Measurements from ENCODE around the gene ERI2.
"Not testable (repeated sequence)": the region's sequence is repeated elsewhere in the genome, so short reads cannot be mapped to it uniquely, and the experiment has no call there.

Gene ERI2

GRCh38 chr16:20762404-20763123 is 43.7 kb downstream of the ERI2 start:
- TF ChIP-seq POLR2AphosphoS5 (IDR thresholded peaks at IDR 0.05; ENCODE audit: low read depth, low read length) (no peak), POLR2A (IDR thresholded peaks at IDR 0.05; ENCODE audit: low read depth, low read length) (no peak), TAF1 (IDR thresholded peaks at IDR 0.05; ENCODE audit: borderline replicate concordance, low read depth, low read length) (no peak)
- DNase-seq (ENCODE audit: insufficient read length) (no peak), FAIRE-seq (no peak)

DNA sequence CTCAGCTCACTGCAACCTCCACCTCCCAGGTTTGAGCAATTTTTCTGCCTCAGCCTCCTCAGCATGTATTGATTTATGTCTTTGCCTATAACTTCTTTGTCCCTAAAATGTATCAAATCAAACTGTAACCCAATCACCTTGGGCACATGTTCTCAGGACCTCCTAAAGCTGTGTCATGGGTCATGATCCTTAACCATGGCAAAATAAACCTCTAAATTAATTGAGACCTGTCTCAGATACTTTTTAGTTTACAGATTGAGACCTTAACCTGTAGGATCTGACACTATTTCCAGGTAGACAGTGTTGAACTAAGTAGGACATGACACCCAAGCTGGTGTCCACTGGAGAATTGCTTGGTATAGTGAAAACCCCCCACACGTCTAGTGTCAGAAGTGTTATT is 45.1 kb downstream of the ERI2 start:
- DNase-seq (ENCODE audit: insufficient read length) = no peak

GRCh38 chr16:20760346-20760745 is 45.9 kb downstream of the ERI2 start:
- FAIRE-seq (no peak), DNase-seq (ENCODE audit: insufficient read length) (no peak)
- TF ChIP-seq TAF1 (IDR thresholded peaks at IDR 0.05; ENCODE audit: borderline replicate concordance, low read depth, low read length) (no peak), POLR2A (IDR thresholded peaks at IDR 0.05; ENCODE audit: low read depth, low read length) (no peak), POLR2AphosphoS5 (IDR thresholded peaks at IDR 0.05; ENCODE audit: low read depth, low read length) (no peak)

More for the DNA sequence above, 45.1 kb downstream of the ERI2 start:
- FAIRE-seq = no peak
- TF ChIP-seq TAF1 (IDR thresholded peaks at IDR 0.05; ENCODE audit: borderline replicate concordance, low read depth, low read length) (no peak), POLR2AphosphoS5 (IDR thresholded peaks at IDR 0.05; ENCODE audit: low read depth, low read length) (no peak), POLR2A (IDR thresholded peaks at IDR 0.05; ENCODE audit: low read depth, low read length) (no peak)

DNA sequence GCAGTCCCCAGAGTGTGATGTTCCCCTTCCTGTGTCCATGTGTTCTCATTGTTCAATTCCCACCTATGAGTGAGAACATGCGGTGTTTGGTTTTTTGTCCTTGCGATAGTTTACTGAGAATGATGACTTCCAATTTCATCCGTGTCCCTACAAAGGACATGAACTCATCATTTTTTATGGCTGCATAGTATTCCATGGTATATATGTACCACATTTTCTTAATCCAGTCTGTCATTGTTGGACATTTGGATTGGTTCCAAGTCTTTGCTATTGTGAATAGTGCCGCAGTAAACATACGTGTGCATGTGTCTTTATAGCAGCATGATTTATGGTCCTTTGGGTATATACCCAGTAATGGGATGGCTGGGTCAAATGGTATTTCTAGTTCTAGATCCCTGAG is 50.5 kb downstream of the ERI2 start:
- FAIRE-seq; DNase-seq (ENCODE audit: insufficient read length): not testable (repeated sequence)

GRCh38 chr16:20755238-20755637 is 51.0 kb downstream of the ERI2 start:
- FAIRE-seq (no peak), DNase-seq (ENCODE audit: insufficient read length) (no peak)
- TF ChIP-seq POLR2A (IDR thresholded peaks at IDR 0.05; ENCODE audit: low read depth, low read length) (no peak), TAF1 (IDR thresholded peaks at IDR 0.05; ENCODE audit: borderline replicate concordance, low read depth, low read length) (no peak), POLR2AphosphoS5 (IDR thresholded peaks at IDR 0.05; ENCODE audit: low read depth, low read length) (no peak)

GRCh38 chr16:20753727-20754126 is 52.5 kb downstream of the ERI2 start:
- DNase-seq (ENCODE audit: insufficient read length) (no peak), FAIRE-seq (no peak)
- no peak for TF ChIP-seq TAF1 (IDR thresholded peaks at IDR 0.05; ENCODE audit: borderline replicate concordance, low read depth, low read length)
- TF ChIP-seq POLR2A (IDR thresholded peaks at IDR 0.05; ENCODE audit: low read depth, low read length) = no peak
- no peak for TF ChIP-seq POLR2AphosphoS5 (IDR thresholded peaks at IDR 0.05; ENCODE audit: low read depth, low read length)

DNA sequence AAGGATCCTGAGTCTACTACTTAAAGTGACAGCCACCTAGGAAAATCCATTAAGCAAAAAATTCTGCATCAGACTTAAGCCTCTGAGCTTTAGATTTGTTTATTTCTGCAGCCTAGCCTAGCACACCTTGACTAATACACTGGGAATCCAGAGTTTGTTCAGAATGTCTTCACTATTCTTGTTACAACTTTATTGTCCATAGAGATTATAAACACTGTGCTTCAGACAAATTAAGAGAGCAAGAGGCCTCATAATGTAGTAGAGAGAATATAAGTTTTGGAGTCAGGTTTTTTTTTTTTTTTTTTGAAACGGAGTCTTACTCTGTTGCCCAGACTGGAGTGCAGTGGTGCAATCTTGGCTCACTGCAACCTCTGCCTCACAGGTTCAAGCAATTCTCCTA is 55.7 kb downstream of the ERI2 start:
- TF ChIP-seq POLR2AphosphoS5 (IDR thresholded peaks at IDR 0.05; ENCODE audit: low read depth, low read length) (no peak), POLR2A (IDR thresholded peaks at IDR 0.05; ENCODE audit: low read depth, low read length) (no peak), TAF1 (IDR thresholded peaks at IDR 0.05; ENCODE audit: borderline replicate concordance, low read depth, low read length) (no peak)
- no peak for DNase-seq (ENCODE audit: insufficient read length)
- no peak for FAIRE-seq

GRCh38 chr16:20749474-20749873 is 56.8 kb downstream of the ERI2 start:
- DNase-seq (ENCODE audit: insufficient read length) = no peak
- TF ChIP-seq POLR2AphosphoS5 (IDR thresholded peaks at IDR 0.05; ENCODE audit: low read depth, low read length) (no peak), TAF1 (IDR thresholded peaks at IDR 0.05; ENCODE audit: borderline replicate concordance, low read depth, low read length) (no peak), POLR2A (IDR thresholded peaks at IDR 0.05; ENCODE audit: low read depth, low read length) (no peak)
- no peak for FAIRE-seq

DNA sequence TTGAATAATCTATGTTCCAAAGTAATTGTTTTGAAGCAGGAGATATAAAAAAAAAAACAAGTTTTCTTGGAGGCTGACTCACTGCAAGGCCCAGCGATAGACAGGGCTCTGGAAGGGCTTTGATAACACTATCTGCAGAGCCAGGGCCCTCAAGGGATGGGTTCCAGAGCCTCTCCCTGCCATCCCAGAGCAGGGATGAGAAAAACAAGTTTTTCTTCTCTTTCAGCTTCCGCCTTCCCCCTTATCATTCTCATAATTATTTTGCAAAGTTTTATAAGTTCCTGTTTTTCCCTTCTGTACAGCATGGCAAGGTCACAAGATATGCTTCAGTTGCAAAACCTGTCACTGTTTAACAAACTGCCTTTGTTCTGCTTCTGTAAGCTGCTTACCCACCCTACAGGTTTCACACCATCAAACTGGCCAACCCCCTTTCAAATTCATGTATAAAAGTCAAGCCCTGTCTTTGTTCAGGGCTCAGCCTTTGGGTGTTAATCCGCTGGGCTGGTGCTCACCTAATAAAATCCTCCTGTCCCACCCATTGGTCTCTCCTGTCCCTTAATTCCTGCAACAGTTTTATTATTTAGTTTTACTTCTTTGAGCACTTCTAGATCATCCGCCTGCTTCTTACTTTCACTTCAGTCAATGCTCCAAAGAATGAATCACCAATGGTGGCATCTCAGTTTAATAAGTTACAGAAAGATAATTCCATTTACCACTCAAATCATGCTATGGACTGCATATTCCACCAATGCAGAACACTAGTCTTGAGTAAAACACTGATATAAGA is 59.0 kb downstream of the ERI2 start:
- peak; percentile 14 for FAIRE-seq
- no peak for TF ChIP-seq POLR2AphosphoS5 (IDR thresholded peaks at IDR 0.05; ENCODE audit: low read depth, low read length)
- no peak for TF ChIP-seq TAF1 (IDR thresholded peaks at IDR 0.05; ENCODE audit: borderline replicate concordance, low read depth, low read length)
- TF ChIP-seq POLR2A (IDR thresholded peaks at IDR 0.05; ENCODE audit: low read depth, low read length) = no peak
- DNase-seq (ENCODE audit: insufficient read length) = no peak

- FAIRE-seq (no peak), DNase-seq (ENCODE audit: insufficient read length) (no peak)
- TF ChIP-seq TAF1 (IDR thresholded peaks at IDR 0.05; ENCODE audit: borderline replicate concordance, low read depth, low read length) (no peak), POLR2AphosphoS5 (IDR thresholded peaks at IDR 0.05; ENCODE audit: low read depth, low read length) (no peak), POLR2A (IDR thresholded peaks at IDR 0.05; ENCODE audit: low read depth, low read length) (no peak)
Measured at GRCh38 chr16:20746461-20746860, 59.8 kb downstream of the ERI2 start.

Measured in GM12892 (cell line).